IMR-90 (cell line): Measurements from ENCODE around the gene VWA8. TPM values are rescaled to one million over a fixed set of nuclear protein-coding genes. Genes with fewer than 3 reads are reported as not detected.
A peak's percentile ranks its signal among the peaks of the same experiment; 100 is the strongest.

ENCODE experiments used
- ATAC-seq: fragments of 200-7000 bp; cut with Tn5 transposase; 2 replicates; pipeline ENCODE4 v1.9.1; 2020; ENCODE audit warnings: low read depth, mild to moderate bottlenecking, moderate library complexity
- BruUV-seq: library from RNA; stranded (reverse); fragments of 400-500 nt; replicated peaks from 2 replicates; lab custom pipeline; 2021; lab: Mats Ljungman, UMichigan
- CTCF ChIA-PET: fragments of 300-600 bp; formaldehyde crosslinking; extraction: SDS; loops from one replicate; lab custom pipeline; 2021; ENCODE audit warnings: antibody characterized with exemption; lab: Yijun Ruan, JAX
- POLR2A ChIA-PET: fragments of 300-600 bp; sonication (Branson Sonifier 250); formaldehyde crosslinking; loops from one replicate; lab custom pipeline; 2022; ENCODE audit warnings: antibody characterized with exemption; ENCODE audit not compliant: unreplicated experiment; lab: Charles Lee
- DNase-seq: peaks from one replicate; pipeline ENCODE4 v3.0.0; 2013
- H2AFZ ChIP-seq: replicated peaks from 2 replicates; pipeline ENCODE3; 2013; ENCODE audit warnings: low read length, mild to moderate bottlenecking; ENCODE audit not compliant: poor library complexity
- H2AK5ac ChIP-seq: 2 replicates; pipeline ENCODE4 v1.6.1; 2013; ENCODE audit warnings: low read depth, low read length, inconsistent platforms
- H2AK9ac ChIP-seq: replicated peaks from 2 replicates; pipeline ENCODE3; 2013; ENCODE audit warnings: mild to moderate bottlenecking, low read depth, low read length, moderate library complexity; ENCODE audit not compliant: poor library complexity
- H2BK120ac ChIP-seq: 2 replicates; pipeline ENCODE4 v1.6.1; 2013; ENCODE audit warnings: low read depth, low read length, inconsistent platforms
- H2BK15ac ChIP-seq: 3 replicates; pipeline ENCODE4 v1.6.1; 2013; ENCODE audit warnings: low read depth, low read length, inconsistent platforms
- H2BK20ac ChIP-seq: 2 replicates; pipeline ENCODE4 v1.6.1; 2013; ENCODE audit warnings: low read depth, mild to moderate bottlenecking, inconsistent platforms, low read length, moderate library complexity
- H2BK5ac ChIP-seq: 2 replicates; pipeline ENCODE4 v1.6.1; 2013; ENCODE audit warnings: mild to moderate bottlenecking, low read depth, low read length, inconsistent platforms; ENCODE audit not compliant: poor library complexity, severe bottlenecking
- H3K14ac ChIP-seq: replicated peaks from 2 replicates; pipeline ENCODE4 v1.6.1; 2013; ENCODE audit warnings: low read depth, low read length, inconsistent platforms
- H3K18ac ChIP-seq: 2 replicates; pipeline ENCODE4 v1.6.1; 2013; ENCODE audit warnings: low read depth, low read length, control low read depth
- H3K23ac ChIP-seq: 2 replicates; pipeline ENCODE4 v1.6.1; 2013; ENCODE audit warnings: low read depth, low read length, inconsistent platforms
- H3K27ac ChIP-seq: 2 replicates; pipeline ENCODE4 v1.5.1; 2013; ENCODE audit warnings: mild to moderate bottlenecking, control low read depth, low read length; ENCODE audit not compliant: insufficient read depth
- H3K27me3 ChIP-seq: 2 replicates; pipeline ENCODE4 v1.6.1; 2013; ENCODE audit warnings: low read length; ENCODE audit not compliant: control insufficient read depth, insufficient read depth
- H3K36me3 ChIP-seq: 2 replicates; pipeline ENCODE4 v1.6.1; 2013; ENCODE audit warnings: low read length, mixed read lengths; ENCODE audit not compliant: control insufficient read depth, insufficient read depth
- H3K4ac ChIP-seq: 2 replicates; pipeline ENCODE4 v1.6.1; 2013; ENCODE audit warnings: low read depth, low read length, inconsistent platforms
- H3K4me1 ChIP-seq: 2 replicates; pipeline ENCODE4 v1.6.1; 2013; ENCODE audit warnings: low read length, mixed read lengths; ENCODE audit not compliant: control insufficient read depth, insufficient read depth
- H3K4me2 ChIP-seq: 2 replicates; pipeline ENCODE4 v1.6.1; 2013; ENCODE audit warnings: low read depth, mild to moderate bottlenecking, control low read depth, low read length, moderate library complexity
- H3K4me3 ChIP-seq: 2 replicates; pipeline ENCODE4 v1.5.1; 2013; ENCODE audit warnings: low read depth, mild to moderate bottlenecking, control low read depth, low read length, moderate library complexity; ENCODE audit not compliant: insufficient read depth
- H3K56ac ChIP-seq: 2 replicates; pipeline ENCODE4 v1.6.1; 2013; ENCODE audit warnings: low read length, inconsistent platforms; ENCODE audit not compliant: insufficient read depth; ENCODE audit errors: extremely low read depth
- H3K79me1 ChIP-seq, 2 experiments: 2 replicates each; pipeline ENCODE4 v1.6.1; 2013; ENCODE audit warnings: low read length in 2 of 2, inconsistent platforms in 1 of 2, low read depth in 1 of 2
- H3K9ac ChIP-seq: 2 replicates; pipeline ENCODE4 v1.6.1; 2013; ENCODE audit warnings: low read depth, low read length, control low read depth
- H3K9me1 ChIP-seq: 2 replicates; pipeline ENCODE4 v1.6.1; 2013; ENCODE audit warnings: low read length, inconsistent platforms; ENCODE audit not compliant: insufficient read depth
- H3K9me3 ChIP-seq: 2 replicates; pipeline ENCODE4 v1.6.1; 2013; ENCODE audit warnings: low read length; ENCODE audit not compliant: control insufficient read depth, insufficient read depth
- H4K20me1 ChIP-seq: 2 replicates; pipeline ENCODE4 v1.6.1; 2013; ENCODE audit warnings: low read length, inconsistent platforms; ENCODE audit not compliant: insufficient read depth
- H4K5ac ChIP-seq: 2 replicates; pipeline ENCODE4 v1.6.1; 2013; ENCODE audit warnings: mild to moderate bottlenecking, low read depth, low read length, control low read depth
- H4K8ac ChIP-seq, 2 experiments: 2 replicates each; pipeline ENCODE4 v1.6.1; 2013; ENCODE audit warnings: low read depth in 2 of 2, low read length in 2 of 2, control low read depth in 1 of 2, inconsistent platforms in 1 of 2
- H4K91ac ChIP-seq: 2 replicates; pipeline ENCODE4 v1.6.1; 2013; ENCODE audit warnings: low read depth, low read length, inconsistent platforms; ENCODE audit not compliant: insufficient read depth
- BHLHE40 ChIP-seq: fragments of 150-350 bp; IDR thresholded peaks from 2 replicates; pipeline ENCODE4 v1.6.1; 2016; ENCODE audit warnings: mild to moderate bottlenecking, low read depth, low read length
- FOS ChIP-seq: fragments of 150-350 bp; IDR thresholded peaks from 2 replicates; pipeline ENCODE4 v1.6.1; 2016; ENCODE audit warnings: low read depth, low read length
- MAFK ChIP-seq: IDR thresholded peaks from 2 replicates; pipeline ENCODE4 v1.6.1; 2012; ENCODE audit warnings: low read depth, low read length, improper control_type of control experiment
- NFE2L2 ChIP-seq: fragments of 150-350 bp; IDR thresholded peaks from 2 replicates; pipeline ENCODE4 v1.6.1; 2016; ENCODE audit warnings: low read depth, mild to moderate bottlenecking, low read length
- POLR2A ChIP-seq: IDR thresholded peaks from 2 replicates; pipeline ENCODE4 v1.6.1; 2012; ENCODE audit warnings: mild to moderate bottlenecking, low read depth, low read length
- WGBS, 2 experiments: methylation state at CpG; one replicate each; pipeline versions ENCODE4 v1.1.5 to v1.1.7; 2013; ENCODE audit warnings: missing lambda C conversion rate in 2 of 2; ENCODE audit not compliant: insufficient read length in 1 of 2; ENCODE audit errors: extremely low coverage in 2 of 2; 5-methylcytosine and 5-hydroxymethylcytosine counted together
- dilution Hi-C: fragments of 300-500 bp; cut with HindIII; formaldehyde crosslinking; loops from one replicate; pipeline ENCODE4 v1.14.3; 2018; ENCODE audit warnings: low sequenced_read_pairs; ENCODE audit not compliant: unreplicated experiment
- in situ Hi-C: fragments of 300-500 bp; cut with MboI; formaldehyde crosslinking; loops from 3 replicates; pipeline ENCODE4 v1.14.3; 2019; ENCODE audit warnings: low sequenced_read_pairs, inconsistent platforms, mixed read lengths
- intact Hi-C: fragments of 100-400 bp; cut with micrococcal nuclease; formaldehyde crosslinking; loops from 2 replicates; pipeline ENCODE4 v1.10.0; 2022
- polyA plus RNA-seq, 3 experiments: library from polyadenylated mRNA; depleted of rRNA; stranded (reverse); fragments of >200 nt; gene quantifications; 2 replicates each; pipeline ENCODE4 v1.2.3, GENCODE V29; 2012; ENCODE audit warnings: low replicate concordance in 1 of 3
- total RNA-seq: library from RNA; depleted of rRNA; stranded (reverse); fragments of >200 nt; gene quantifications from 2 replicates; pipeline ENCODE4 v1.2.3, GENCODE V29; 2012
- TF ChIP-seq, protein P1 (sequence below): conservative IDR thresholded peaks from 2 replicates; pipeline ENCODE4 v1.5.1; 2012; ENCODE audit warnings: mild to moderate bottlenecking, low read depth, low read length, improper control_type of control experiment

The VWA8 gene
- total and polyA plus RNA-seq, 2 of the 4 experiments (the other 2 are of a cell fraction), result 5.9 to 18.3 TPM

DNA sequence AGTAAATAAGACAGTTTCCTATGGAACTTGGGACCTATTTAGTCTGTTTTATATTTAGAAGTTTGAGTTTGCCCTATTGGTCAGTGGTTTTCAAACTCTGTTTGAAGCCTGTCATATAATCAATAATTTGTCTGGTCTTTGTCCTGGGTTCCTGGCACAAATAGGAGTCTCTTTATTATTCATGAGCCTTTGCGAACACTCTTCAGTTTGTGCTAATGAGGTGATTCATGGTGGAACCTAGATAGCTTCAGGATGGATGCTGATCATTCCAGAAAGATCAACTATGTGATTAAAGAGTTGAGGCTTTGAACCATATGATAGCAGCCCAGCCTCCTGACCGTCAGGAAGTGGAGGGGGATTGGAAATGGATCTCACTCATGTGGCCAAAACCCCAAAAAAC lies 10.0 kb upstream of the VWA8 start:
- Histone ChIP-seq H2BK15ac (no peak overlapping the region), H3K9me3 (no peaks in the 10 kb centered on the region), H3K18ac (no peak overlapping the region), H3K36me3 (no peaks in the 10 kb centered on the region), H4K91ac (no peak overlapping the region), H4K20me1 (no peaks in the 10 kb centered on the region), H3K4me1 (0 out of 2 replicates have a peak, but pooled peaks cover 3% of the 10 kb centered on the region), H2BK120ac (no peak overlapping the region), H2BK5ac (no peak overlapping the region), H3K14ac (peak overlapping the region; percentile 28; the same call in 1 of the 2 replicates), H3K4me3 (no peak overlapping the region), H3K27ac (no peak overlapping the region), H2BK20ac (no peak overlapping the region), H2AK9ac (no peak overlapping the region), H3K9ac (no peak overlapping the region), H3K27me3 (no peaks in the 10 kb centered on the region), H2AFZ (no peak overlapping the region), H2AK5ac (no peak overlapping the region), H3K56ac (no peak overlapping the region), H4K5ac (no peak overlapping the region), H3K9me1 (no peaks in the 10 kb centered on the region), H3K4me2 (no peak overlapping the region), H4K8ac (no peak overlapping the region), H3K23ac (0 out of 2 replicates have a peak overlapping the region, but pooled peaks have one; percentile 33), H3K4ac (no peak overlapping the region; the same call in 1 of the 2 replicates), H3K79me1 (no peaks in the 10 kb centered on the region)
- no CpG with 5 or more reads among the region's 2 CpGs for WGBS, 2 experiments
- CTCF ChIA-PET, result interaction anchor here (1.4 kb wide), 1 partner anchor 28 kb away, joined by 3 read pairs; no protein-coding TSS in a partner anchor
- POLR2A ChIA-PET, result interaction anchor here (0.6 kb wide), 1 partner anchor 143 kb away, joined by 3 read pairs; no protein-coding TSS in a partner anchor
- in situ Hi-C loops (no loop called here), intact Hi-C loops (no loop called here), dilution Hi-C loops (no loop called here)
- no TSS peak for BruUV-seq
- ATAC-seq (no peak), DNase-seq (no peak)
- TF ChIP-seq BHLHE40 (no peak), POLR2A (no peak), FOS (no peak), NFE2L2 (no peak), MAFK (no peak)
- TF ChIP-seq, protein P1, sequence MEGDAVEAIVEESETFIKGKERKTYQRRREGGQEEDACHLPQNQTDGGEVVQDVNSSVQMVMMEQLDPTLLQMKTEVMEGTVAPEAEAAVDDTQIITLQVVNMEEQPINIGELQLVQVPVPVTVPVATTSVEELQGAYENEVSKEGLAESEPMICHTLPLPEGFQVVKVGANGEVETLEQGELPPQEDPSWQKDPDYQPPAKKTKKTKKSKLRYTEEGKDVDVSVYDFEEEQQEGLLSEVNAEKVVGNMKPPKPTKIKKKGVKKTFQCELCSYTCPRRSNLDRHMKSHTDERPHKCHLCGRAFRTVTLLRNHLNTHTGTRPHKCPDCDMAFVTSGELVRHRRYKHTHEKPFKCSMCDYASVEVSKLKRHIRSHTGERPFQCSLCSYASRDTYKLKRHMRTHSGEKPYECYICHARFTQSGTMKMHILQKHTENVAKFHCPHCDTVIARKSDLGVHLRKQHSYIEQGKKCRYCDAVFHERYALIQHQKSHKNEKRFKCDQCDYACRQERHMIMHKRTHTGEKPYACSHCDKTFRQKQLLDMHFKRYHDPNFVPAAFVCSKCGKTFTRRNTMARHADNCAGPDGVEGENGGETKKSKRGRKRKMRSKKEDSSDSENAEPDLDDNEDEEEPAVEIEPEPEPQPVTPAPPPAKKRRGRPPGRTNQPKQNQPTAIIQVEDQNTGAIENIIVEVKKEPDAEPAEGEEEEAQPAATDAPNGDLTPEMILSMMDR, result no peak
